Colonic mucosa (tissue), 4 donors: Measurements from ENCODE around the gene ECHDC3. TPM values are rescaled to one million over a fixed set of nuclear protein-coding genes. Genes with fewer than 3 reads are reported as not detected.
A peak's percentile ranks its signal among the peaks of the same experiment; 100 is the strongest.

Experiments
- DNase-seq: peaks from one replicate; pipeline ENCODE4 v3.0.0-alpha.2; 2020
- H3K27ac ChIP-seq: fragments of 200-600 bp; one replicate; pipeline ENCODE4 v1.8.0; 2021
- H3K27me3 ChIP-seq: fragments of 200-600 bp; one replicate; pipeline ENCODE4 v1.8.0; 2021
- H3K36me3 ChIP-seq: fragments of 200-600 bp; one replicate; pipeline ENCODE4 v1.8.0; 2021
- H3K4me1 ChIP-seq: fragments of 200-600 bp; one replicate; pipeline ENCODE4 v1.8.0; 2021; ENCODE audit warnings: mild to moderate bottlenecking
- H3K4me3 ChIP-seq: fragments of 200-600 bp; one replicate; pipeline ENCODE4 v1.8.0; 2021
- H3K9ac ChIP-seq, 2 donors: one replicate each; pipeline ENCODE4 v1.7.0; 2013; ENCODE audit warnings: control low read depth in 2 of 2, low read depth in 2 of 2, low read length in 2 of 2
- H3K9me3 ChIP-seq: fragments of 200-600 bp; one replicate; pipeline ENCODE4 v1.8.0; 2021
- CTCF ChIP-seq: fragments of 200-600 bp; IDR thresholded peaks from one replicate; pipeline ENCODE4 v1.8.0; 2022; ENCODE audit warnings: antibody characterized with exemption, mild to moderate bottlenecking
- intact Hi-C: fragments of 100-400 bp; cut with DNase I; formaldehyde crosslinking; loops from one replicate; pipeline ENCODE4 v1.14.1; 2022
- total RNA-seq, 2 donors: library from RNA; stranded (reverse); fragmentation: NEBNext Ultra II Directional in 1 of 2; extraction: Animal tissue kit (Norgen Biotek cat#: 25700) in 1 of 2; gene quantifications; one replicate each; pipeline ENCODE4 v1.2.1, GENCODE V29; 2021
- donor health status: healthy.
- donor health status: DM: no; HTN: no; CAD: no.
- donor health status: DM: no; HTN: no; CAD: no.

ECHDC3 gene
- total RNA-seq, 2 donors from 2014 or later = 14.0 to 17.6 TPM

- no peak overlapping the region for H3K9ac ChIP-seq
- H3K27ac ChIP-seq = no peak overlapping the region
- no peak overlapping the region for H3K4me3 ChIP-seq
- TF ChIP-seq CTCF = no peak
- intact Hi-C loops = no loop called here
- H3K36me3 ChIP-seq = no peaks in the 10 kb centered on the region
- DNase-seq = no peak
- H3K9me3 ChIP-seq = no peaks in the 10 kb centered on the region
- H3K27me3 ChIP-seq = no peaks in the 10 kb centered on the region
- peaks cover 3% of the 10 kb centered on the region for H3K4me1 ChIP-seq
Observed at GRCh38 chr10:11740907-11741306, 1.3 kb upstream of the ECHDC3 start.

GRCh38 chr10:11741608-11742007, 574 bp upstream of the ECHDC3 start:
- Histone ChIP-seq H3K9ac (peak overlapping the region in 1 of 2 donors; percentile 39), H3K4me1 (peaks cover 3% of the 10 kb centered on the region), H3K27me3 (no peaks in the 10 kb centered on the region), H3K9me3 (no peaks in the 10 kb centered on the region), H3K27ac (no peak overlapping the region), H3K36me3 (no peaks in the 10 kb centered on the region), H3K4me3 (peak overlapping the region; percentile 70)
- DNase-seq = no peak
- TF ChIP-seq CTCF = no peak
- intact Hi-C loops = no loop called here

- H3K27ac ChIP-seq = no peak overlapping the region
- H3K4me1 ChIP-seq = peaks cover 3% of the 10 kb centered on the region
- no peak for TF ChIP-seq CTCF
- no peaks in the 10 kb centered on the region for H3K36me3 ChIP-seq
- intact Hi-C loops = no loop called here
- DNase-seq = no peak
- peak overlapping the region in 1 of 2 donors; percentile 61 for H3K9ac ChIP-seq
- no peaks in the 10 kb centered on the region for H3K27me3 ChIP-seq
- H3K4me3 ChIP-seq = peak overlapping the region; percentile 70
- H3K9me3 ChIP-seq = no peaks in the 10 kb centered on the region
Observed at GRCh38 chr10:11742779-11743298, 657 bp downstream of the ECHDC3 start.

- intact Hi-C loops = no loop called here
Observed at GRCh38 chr10:11743461-11744338, 1.5 kb downstream of the ECHDC3 start.

GRCh38 chr10:11745045-11745444, 2.9 kb downstream of the ECHDC3 start:
- Histone ChIP-seq H3K27me3 (no peaks in the 10 kb centered on the region), H3K4me1 (peaks cover 3% of the 10 kb centered on the region), H3K36me3 (no peaks in the 10 kb centered on the region), H3K4me3 (no peak overlapping the region), H3K9ac (no peak overlapping the region), H3K9me3 (no peaks in the 10 kb centered on the region), H3K27ac (no peak overlapping the region)
- intact Hi-C loops = no loop called here
- DNase-seq = no peak
- TF ChIP-seq CTCF = no peak

More at GRCh38 chr10:11743461-11744338, 1.5 kb downstream of the ECHDC3 start:
- Histone ChIP-seq H3K27ac (no peak overlapping the region), H3K9ac (no peak overlapping the region), H3K9me3 (no peaks in the 10 kb centered on the region), H3K36me3 (no peaks in the 10 kb centered on the region), H3K4me1 (peaks cover 3% of the 10 kb centered on the region), H3K4me3 (no peak overlapping the region), H3K27me3 (no peaks in the 10 kb centered on the region)
- DNase-seq = no peak
- TF ChIP-seq CTCF = no peak
